ENCODE measurements around the gene BASP1.

Gene BASP1

DNA sequence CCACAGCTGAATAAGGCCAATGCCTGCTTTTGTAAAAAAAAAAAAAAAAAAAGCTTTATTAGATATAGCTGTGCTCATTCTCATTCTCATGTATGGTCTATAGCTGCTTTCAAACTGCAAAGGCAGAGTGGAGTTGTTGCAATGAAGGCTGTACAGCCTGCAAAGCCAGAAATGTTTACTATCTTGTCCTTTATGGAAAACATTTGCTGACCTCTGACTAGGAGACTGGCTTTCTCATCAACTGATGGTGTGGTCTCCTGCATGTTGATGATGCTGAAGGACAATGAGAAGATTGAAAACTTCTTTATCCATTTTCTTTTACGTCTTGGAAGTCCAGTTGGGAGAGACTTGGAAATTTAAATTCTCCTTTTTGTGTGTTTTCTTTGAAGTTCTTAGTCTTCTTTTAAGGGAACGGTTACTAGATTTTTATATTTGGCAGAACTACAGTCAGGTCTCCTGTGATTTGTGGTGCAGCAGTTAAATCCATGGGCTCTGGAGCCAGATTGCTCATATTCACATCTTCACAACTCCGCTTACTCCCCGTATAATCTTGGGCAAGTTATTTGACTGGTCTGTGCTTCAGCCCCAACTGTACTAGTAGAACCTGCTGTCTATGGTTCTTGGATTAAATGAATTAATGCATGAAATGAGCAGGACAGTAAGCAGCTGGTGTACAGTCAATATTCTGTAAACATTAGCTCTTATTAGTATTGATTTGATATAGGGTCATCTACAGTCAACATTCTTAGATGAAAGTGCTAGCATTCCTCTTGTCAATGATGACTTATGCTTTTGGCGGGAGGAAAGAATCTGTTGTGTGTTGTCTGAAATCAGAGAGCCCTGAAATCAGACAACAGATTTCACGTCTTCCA lies 39.7 kb upstream of the BASP1 start:
- TF ChIP-seq GLIS3 (CRISPR knock-in tag; IDR thresholded peaks at IDR 0.05) = no peak
- TF ChIP-seq POU6F1 (CRISPR knock-in tag; IDR thresholded peaks at IDR 0.05; ENCODE audit: borderline replicate concordance, low read depth) = no peak
- ATAC-seq = no peak

- ATAC-seq = no peak
- TF ChIP-seq ARNTL (CRISPR knock-in tag; IDR thresholded peaks at IDR 0.05; ENCODE audit: borderline replicate concordance, low read depth) (no peak), POU6F1 (CRISPR knock-in tag; IDR thresholded peaks at IDR 0.05; ENCODE audit: borderline replicate concordance, low read depth) (no peak), CSRNP3 (CRISPR knock-in tag; IDR thresholded peaks at IDR 0.05) (no peak), RARB (CRISPR knock-in tag; IDR thresholded peaks at IDR 0.05) (no peak), ZNF565 (CRISPR knock-in tag; conservative IDR thresholded peaks at IDR 0.05; ENCODE audit: low read depth) (no peak), ZFP30 (CRISPR knock-in tag; IDR thresholded peaks at IDR 0.05) (no peak), ISL1 (CRISPR knock-in tag; IDR thresholded peaks at IDR 0.05) (no peak), TOX (CRISPR knock-in tag; IDR thresholded peaks at IDR 0.05; ENCODE audit: borderline replicate concordance) (no peak), ESRRG (CRISPR knock-in tag; IDR thresholded peaks at IDR 0.05) (no peak), SNAI2 (CRISPR knock-in tag; IDR thresholded peaks at IDR 0.05) (no peak), PATZ1 (CRISPR knock-in tag; IDR thresholded peaks at IDR 0.05; ENCODE audit: borderline replicate concordance) (no peak), ZNF8 (CRISPR knock-in tag; IDR thresholded peaks at IDR 0.05) (no peak), CSDC2 (CRISPR knock-in tag; IDR thresholded peaks at IDR 0.05) (no peak), OSR1 (CRISPR knock-in tag; IDR thresholded peaks at IDR 0.05) (no peak), ZFP3 (CRISPR knock-in tag; IDR thresholded peaks at IDR 0.05) (no peak), TSHZ2 (CRISPR knock-in tag; IDR thresholded peaks at IDR 0.05) (no peak)
These were observed 39.1 kb upstream of the BASP1 start for GRCh38 chr5:17178373-17178675.

DNA sequence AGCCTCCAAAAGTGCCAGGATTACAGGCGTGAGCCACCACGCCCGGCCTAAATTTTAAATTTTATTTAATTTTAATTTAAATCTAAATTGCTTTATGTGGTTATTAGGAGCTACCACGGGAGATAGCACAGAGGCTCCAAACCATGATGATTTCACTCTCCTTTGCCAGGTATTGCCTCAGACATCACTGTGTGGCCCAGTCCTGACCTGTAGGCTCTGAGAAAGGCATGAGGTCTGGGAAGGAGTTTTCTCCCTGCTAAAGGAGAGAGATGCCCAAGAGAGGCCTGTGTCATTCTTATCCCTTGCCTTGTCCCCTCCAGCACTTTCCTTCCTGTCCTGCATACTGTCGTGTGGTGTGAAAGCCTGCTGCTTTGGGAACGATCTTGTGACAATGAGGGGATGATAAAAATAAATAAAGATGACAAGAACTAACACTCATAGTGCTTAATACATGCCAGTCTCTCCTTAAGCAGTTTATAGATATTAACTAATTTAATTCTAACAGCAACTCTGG lies 37.0 kb upstream of the BASP1 start:
- ATAC-seq = no peak
- no peak for TF ChIP-seq BACH2 (CRISPR knock-in tag; IDR thresholded peaks at IDR 0.05; ENCODE audit: borderline replicate concordance)
- TF ChIP-seq SNAI2 (CRISPR knock-in tag; IDR thresholded peaks at IDR 0.05) = no peak
- no peak for TF ChIP-seq ESRRG (CRISPR knock-in tag; IDR thresholded peaks at IDR 0.05)
- TF ChIP-seq, protein P1, sequence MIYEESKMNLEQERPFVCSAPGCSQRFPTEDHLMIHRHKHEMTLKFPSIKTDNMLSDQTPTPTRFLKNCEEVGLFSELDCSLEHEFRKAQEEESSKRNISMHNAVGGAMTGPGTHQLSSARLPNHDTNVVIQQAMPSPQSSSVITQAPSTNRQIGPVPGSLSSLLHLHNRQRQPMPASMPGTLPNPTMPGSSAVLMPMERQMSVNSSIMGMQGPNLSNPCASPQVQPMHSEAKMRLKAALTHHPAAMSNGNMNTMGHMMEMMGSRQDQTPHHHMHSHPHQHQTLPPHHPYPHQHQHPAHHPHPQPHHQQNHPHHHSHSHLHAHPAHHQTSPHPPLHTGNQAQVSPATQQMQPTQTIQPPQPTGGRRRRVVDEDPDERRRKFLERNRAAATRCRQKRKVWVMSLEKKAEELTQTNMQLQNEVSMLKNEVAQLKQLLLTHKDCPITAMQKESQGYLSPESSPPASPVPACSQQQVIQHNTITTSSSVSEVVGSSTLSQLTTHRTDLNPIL (CRISPR knock-in tag; IDR thresholded peaks at IDR 0.05; ENCODE audit: low read depth) = no peak
- TF ChIP-seq ZNF565 (CRISPR knock-in tag; conservative IDR thresholded peaks at IDR 0.05; ENCODE audit: low read depth) = no peak
- TF ChIP-seq CSRNP3 (CRISPR knock-in tag; IDR thresholded peaks at IDR 0.05) = no peak
- TF ChIP-seq TCF4 (CRISPR knock-in tag; IDR thresholded peaks at IDR 0.05; ENCODE audit: borderline replicate concordance) = no peak
- TF ChIP-seq ARNTL (CRISPR knock-in tag; IDR thresholded peaks at IDR 0.05; ENCODE audit: borderline replicate concordance, low read depth) = no peak
- TF ChIP-seq ZFP30 (CRISPR knock-in tag; IDR thresholded peaks at IDR 0.05) = no peak
- no peak for TF ChIP-seq PATZ1 (CRISPR knock-in tag; IDR thresholded peaks at IDR 0.05; ENCODE audit: borderline replicate concordance)
- TF ChIP-seq ZC3H10 (CRISPR knock-in tag; IDR thresholded peaks at IDR 0.05) = no peak
- no peak for TF ChIP-seq OSR1 (CRISPR knock-in tag; IDR thresholded peaks at IDR 0.05)
- no peak for TF ChIP-seq GLIS3 (CRISPR knock-in tag; IDR thresholded peaks at IDR 0.05)
- no peak for TF ChIP-seq RARB (CRISPR knock-in tag; IDR thresholded peaks at IDR 0.05)
